IPS-NIHi7 (cell line): Measurements from ENCODE around the gene PIPOX.
"Not testable (repeated sequence)": the region's sequence is repeated elsewhere in the genome, so short reads cannot be mapped to it uniquely, and the experiment has no call there.

Source experiments
- DNase-seq: peaks from one replicate; pipeline ENCODE4 v3.0.0; 2012; ENCODE audit warnings: mixed read lengths; ENCODE audit errors: extremely low spot score

The PIPOX gene

DNA sequence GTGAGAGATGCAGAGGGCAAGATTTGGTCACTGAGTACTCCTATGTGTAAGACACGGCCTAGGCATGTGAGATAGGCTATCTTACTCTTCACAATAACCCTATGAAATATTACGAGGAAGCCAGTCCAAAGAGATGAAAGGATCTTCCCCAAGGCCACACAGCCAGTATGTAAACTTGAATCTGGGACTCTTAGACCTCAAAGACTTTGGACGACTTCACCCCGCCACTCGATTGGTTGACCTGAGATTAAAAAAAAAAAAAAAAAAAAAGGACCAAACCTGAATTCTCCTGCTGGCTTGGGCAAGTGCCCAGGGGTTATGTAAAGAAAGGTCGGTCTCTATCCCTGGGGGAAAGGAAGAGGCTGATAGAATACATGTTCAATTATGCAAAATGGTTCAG, 33.1 kb downstream of the PIPOX start:
- no peak for DNase-seq

DNA sequence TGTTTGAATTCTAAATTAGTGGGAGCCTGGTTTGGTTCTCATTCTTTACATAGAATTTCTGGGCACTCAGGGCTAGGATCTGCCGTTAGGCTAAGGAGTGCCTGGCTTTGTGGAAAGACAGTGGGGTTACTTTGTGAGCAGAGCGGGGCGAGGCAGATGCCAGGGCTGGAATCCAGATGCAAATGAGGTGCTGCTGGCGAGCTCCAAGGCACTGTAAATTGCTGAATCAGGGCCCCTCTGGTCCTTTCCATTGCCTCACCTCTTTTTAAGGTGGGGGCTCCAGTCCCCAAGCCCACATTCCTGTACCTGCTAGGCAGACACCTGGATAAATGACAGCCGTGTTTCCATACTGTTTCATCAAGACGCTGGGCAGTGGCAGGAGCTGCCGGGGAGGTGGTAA, 33.8 kb downstream of the PIPOX start:
- no peak for DNase-seq

DNA sequence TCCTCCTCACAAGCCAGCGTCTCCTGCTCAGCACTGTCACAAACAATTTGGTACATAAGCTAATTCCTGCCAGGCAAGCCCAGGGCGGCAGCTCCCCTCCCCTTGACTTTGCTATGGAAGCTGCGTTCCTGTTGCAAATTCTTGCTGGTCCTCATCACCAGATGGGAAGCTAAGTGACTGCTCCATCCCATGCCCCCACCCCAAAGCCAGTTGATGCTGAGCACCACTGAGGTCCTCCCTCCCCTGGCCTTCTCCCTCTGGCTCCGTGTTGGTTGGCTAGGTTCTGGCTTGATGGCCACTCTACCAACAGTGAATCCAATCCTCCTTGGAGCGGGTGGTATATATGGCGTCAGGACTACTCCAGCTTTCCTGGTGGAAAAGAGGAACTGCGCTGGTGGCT, 34.4 kb downstream of the PIPOX start:
- no peak for DNase-seq

DNA sequence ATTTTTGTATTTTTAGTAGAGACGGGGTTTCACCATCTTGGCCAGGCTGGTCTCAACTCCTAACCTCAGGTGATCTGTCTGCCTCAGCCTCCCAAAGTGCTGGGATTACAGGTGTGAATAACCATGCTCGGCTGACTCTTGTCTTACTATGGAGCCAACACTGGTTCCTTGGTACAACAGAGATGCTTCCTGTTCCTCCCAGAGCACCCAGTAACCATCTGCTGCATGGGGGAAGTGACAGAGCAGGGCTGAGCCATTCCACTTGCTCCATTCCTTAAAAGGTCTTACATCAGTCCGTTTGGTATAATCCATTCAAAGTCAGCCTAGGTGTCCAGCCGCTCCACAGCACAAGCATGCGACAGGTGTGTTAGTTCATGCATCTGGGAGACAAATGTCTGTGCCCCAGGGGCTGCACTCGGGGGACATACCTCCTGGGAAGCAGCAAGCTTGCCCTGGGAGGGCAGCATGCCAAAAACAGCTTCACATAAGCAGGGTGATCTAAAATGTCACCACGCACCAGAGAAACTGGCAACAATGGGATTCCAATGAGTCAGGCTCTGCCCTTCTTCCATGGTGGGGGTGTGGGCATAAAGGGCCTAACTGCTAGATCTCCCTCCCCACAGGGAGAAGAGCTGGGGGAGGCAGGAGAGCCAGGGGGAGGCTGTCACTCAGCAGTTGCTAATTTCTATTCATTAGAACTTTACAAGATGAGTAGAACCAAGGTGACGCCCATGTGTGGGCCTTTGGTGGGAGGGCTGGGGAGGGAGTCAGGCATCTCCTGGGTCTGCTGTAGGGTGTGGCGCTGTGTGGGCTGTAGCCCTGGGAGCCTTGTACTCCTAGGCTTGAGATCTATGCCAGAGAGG, 35.5 kb downstream of the PIPOX start:
- no peak for DNase-seq

DNA sequence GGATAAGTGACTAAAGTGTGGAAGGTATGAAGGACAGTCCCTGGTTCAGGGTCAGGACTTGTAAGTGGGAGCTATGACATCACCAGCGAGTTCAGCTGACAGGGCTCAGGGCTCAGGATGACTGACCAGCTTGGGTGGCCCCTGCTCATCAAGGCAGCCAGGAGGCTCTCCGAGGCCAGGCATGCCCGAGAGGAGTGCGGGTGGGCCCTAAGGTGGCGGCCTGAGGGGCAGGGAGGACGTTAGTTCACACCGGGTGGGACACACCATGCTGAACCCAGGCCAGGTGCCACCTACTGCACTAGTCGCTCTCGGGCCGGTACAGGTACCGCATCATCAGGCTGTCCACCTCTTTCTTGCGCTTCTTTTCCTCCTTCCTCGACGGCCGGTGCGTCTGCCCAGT, 36.5 kb downstream of the PIPOX start:
- DNase-seq, result no peak

DNA sequence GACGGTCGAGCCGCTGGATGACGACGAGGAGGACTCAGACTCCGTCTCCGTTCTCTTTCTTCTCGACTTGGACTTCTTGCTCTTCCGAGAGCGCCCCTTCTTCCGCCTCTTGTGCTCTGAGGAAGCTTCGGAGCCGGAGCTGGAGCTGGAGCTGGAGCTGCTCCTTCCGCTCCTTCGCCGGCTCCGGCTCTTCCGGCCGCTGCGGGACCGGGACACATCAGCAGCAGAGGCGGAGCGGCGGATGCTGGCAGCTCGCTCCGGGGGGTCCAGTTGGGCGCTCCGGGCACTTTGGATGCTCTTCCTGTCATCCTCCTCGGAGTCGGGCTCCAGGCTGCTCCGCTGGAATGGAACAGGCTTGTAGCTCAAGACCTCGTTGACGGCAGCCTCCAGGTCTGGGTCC, 36.9 kb downstream of the PIPOX start:
- DNase-seq, result no peak

DNA sequence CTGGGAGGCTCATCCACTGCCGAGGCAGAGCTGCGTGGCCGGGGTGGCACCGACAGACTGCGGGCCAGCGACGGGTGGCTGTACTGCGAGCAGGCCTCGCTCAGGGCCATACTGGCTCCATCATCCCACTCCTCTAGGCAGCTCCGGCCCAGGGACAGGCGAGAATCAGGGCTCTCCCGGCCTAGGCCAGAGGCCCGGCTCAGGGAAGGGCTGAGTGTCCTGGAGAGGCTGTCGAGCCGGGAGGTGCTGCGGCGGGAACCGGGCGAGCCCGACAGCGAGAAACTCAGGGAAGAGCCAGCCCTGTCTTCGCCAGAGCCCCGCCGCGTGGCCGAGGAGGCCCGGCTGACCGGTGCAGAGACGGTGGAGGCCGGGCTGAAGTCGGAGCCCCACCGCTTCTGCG, 37.4 kb downstream of the PIPOX start:
- DNase-seq, result no peak

DNA sequence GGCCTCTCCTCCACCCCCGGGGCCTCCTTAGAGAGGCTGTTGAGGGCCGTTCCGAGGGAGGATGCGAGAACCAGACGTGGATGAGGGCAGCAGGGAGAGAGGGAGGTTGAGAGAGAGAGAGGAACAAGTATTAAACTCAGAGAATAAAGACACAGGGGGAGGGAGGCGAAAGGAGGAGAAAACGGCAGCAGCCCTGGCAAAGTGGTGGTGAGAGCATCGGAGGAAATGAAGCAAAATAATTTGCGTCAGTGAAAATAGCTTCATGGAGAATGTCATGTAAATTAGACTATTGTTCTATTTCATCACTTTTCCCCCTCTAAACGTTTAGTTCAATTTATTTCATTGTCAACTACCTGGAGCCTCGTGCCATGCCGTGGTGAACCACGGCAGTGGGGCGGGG, 38.0 kb downstream of the PIPOX start:
- no peak for DNase-seq

DNA sequence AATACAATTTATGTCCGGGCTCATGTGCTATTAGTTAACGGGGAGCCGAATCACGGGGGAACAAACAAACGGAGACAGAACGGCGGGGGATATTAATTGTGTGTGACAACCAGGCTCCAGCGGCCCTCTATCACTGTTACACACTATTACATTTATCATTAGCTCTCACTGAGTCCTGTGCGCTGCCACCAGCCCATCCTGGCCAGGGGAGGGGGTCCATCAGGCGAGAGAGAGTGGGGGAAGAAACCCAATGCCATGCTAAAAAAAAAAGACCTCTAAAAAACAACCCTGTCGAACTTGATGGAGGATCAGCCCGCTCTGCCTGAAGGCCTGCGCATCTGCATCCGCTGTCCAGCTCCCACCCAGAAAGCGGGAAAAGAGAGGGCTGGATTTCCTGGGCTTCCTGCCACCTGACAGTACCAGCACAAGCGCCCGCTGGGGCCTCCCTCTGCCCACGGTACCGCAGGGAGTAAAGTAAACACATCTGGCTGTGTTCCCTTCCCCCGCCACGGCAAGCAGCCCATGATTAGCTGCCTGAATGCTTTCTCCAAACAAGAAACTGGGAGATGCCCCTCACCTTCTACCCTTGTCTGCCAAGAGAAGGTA, 41.7 kb downstream of the PIPOX start:
- no peak for DNase-seq

DNA sequence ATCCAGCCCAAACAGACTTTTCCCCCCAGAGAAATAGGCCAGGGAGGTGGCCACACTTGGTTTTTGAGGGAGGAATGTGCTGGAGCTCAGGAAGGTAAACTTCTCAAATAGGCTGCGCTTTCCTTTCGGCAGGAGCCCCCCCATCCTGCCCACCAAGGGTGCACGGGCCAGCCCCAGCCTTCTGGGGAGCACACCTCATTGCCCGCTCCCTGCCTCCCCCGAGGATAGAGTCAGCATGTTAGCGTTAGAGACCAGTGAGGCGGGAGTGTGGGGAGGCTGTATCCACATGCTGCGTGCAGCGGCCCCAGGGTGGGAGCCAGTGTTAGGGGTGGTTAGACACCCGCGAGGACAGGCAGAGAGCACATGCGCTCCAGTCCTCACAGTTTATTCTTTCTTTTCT, 42.3 kb downstream of the PIPOX start:
- DNase-seq, result no peak

DNA sequence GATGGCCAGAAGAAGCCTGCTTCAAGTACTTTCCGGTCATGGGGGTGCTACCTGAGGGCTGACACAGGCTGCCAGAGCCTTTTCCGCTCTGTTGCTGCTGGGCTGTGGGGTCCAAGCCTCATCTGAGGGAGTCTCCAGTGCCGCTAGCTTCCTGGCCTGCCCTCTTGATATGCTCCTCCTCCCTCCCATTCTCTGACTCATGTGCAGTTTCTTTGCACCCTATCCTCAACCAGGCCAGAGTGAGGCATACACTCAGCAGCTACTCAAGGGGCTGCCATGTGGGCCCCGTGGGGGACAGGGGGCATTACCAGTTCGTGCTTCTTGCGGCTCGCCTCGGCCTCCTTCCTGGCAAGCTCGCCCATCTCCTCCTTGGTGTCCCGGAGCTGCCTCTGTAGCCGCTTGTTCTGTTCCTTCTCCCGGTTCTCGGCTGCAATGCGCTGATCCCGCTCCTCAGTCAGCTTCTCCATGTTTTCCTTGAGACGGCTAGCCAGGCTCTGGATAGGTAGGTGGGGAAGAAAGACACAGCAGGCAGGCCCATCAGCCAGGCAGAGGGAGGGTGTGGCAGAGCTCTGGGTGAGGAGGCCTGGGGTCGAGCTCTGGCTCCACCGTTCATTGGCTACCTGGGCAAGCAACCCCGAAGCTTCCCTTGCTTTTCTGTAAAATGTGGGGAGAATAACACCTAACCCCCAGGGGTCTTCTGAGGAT, 43.8 kb downstream of the PIPOX start:
- DNase-seq, result peak; percentile 78

DNA sequence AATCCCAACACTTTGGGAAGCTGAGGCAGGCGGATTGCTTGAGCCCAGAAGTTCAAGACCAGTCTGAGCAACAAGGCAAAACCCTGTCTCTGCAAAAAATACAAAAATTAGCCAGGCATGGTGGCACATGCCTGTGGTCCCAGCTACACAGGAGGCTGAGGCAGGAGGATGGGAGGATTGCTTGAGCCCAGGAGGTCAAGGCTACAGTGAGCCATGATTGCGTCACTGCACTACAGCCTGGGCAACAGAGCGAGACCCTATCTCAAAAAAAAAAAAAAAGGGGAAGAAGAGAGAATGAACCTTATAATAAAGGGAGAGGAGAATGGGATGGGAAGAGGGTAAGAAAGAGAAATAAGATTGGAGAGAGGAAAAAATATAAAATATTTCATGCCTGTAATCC, 45.8 kb downstream of the PIPOX start:
- not testable (repeated sequence) for DNase-seq

DNA sequence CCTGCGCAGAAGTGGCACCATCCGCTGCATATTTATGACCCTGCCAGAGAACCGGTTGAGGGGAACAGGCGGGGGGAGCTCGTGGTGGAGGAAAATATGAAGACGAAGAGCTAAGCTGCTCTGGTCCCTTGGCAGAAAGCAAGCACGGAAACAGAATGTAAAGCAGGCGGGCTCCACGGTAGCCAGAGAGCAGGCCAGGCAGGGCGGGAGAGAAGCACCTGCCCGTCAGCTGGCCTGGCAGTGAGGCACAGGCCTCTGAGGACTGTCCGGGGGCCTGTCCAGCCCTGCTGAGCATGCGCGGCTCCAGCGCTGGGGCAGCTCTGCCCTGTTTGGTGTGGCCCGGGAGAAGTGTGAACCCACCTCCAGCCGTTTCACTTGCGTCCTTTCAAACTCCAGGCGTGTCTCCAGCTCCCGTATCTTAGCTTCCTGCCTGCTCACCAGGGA, 46.7 kb downstream of the PIPOX start:
- no peak for DNase-seq

DNA sequence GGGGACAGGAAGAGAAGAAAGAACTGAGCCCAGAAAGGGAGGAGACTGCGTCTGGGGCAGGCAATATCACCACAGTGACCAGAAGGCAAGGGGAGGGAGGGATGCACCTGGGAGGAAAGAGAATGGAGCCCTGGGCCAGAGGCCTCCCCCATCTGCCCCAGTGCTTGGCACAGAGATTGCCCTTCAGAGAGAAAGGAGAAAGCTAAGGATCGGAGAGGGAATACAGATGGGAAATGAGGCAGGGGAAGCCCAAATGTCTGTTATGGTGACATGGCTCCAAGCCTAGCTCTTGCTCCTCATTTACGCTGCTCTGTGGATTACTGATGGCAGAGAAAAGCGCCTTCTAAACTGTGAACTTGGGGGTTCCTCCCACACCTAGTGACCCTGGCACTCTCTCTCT, 47.2 kb downstream of the PIPOX start:
- DNase-seq, result no peak

DNA sequence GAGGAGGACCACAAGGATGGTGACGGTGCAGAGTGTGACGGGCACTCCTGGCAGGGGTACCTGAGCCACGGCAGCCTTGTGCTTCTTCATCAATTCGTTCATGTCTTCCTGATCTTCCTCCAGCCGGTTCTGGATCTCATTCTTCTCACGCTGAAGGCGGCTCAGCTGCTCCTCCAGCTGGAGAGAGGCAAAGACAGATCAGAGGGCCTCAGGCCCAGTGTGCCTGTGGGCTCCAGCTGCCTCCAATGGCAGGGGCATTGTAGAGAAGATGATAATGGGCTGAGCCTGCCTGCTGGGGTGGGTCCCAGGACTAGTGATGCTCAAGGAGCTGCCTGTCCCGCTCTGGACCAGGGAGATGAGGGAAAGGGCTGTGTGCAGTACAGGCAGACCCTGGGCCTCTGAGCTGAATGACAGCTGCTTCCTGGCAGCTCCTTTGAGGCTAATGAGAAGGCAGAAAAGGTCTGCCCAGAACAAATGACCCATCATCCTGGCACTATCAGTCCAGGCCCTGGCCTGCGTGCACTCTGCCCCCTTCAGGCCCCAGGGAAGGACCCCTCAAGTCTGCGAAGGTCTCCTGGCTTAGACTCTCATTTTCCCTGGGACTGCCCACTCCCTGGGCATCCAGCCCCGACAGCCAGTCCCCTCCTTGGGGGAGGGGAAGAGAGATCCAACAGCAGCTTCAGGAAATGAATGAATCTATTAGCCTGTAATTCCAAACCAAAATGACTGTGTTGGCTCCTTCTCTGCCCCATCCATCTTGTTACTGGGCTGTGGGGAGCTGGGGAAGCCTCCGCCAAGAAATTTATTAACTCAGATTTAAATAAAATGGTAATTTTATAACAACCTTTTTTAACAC, 48.0 kb downstream of the PIPOX start:
- no peak for DNase-seq

DNA sequence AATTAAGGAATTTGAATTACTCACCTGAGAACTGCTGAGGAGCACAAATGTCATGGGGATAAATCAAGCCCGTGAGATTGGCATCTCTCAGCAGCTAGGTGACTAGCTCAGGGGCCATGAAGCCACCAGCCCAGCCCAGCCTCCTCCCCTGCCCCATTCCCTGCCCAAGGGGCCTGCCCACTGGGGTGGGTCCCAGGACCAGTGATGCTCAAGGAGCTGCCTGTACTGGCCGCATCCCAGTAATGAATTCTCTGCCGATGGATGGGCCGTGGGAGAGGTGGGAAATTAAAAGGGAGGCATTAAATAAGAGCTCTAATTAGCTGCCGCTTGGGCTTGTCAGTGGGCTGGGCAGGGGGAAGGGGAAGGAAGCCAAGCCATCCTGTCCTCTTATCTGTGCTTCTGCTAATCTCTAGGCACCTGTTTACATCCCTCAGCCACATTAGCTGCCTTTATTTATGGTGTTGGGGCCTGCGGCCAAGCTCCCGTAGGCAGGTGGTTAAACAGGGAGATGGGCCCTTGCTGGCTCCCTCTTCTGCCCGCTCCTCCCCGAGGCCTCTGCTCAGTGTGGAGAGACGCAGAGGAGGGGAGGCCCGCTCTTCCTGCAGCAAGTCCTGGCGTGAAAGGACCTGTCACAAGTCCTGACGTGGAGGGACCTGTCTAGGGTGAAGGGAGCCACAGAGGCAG, 48.8 kb downstream of the PIPOX start:
- no peak for DNase-seq

DNA sequence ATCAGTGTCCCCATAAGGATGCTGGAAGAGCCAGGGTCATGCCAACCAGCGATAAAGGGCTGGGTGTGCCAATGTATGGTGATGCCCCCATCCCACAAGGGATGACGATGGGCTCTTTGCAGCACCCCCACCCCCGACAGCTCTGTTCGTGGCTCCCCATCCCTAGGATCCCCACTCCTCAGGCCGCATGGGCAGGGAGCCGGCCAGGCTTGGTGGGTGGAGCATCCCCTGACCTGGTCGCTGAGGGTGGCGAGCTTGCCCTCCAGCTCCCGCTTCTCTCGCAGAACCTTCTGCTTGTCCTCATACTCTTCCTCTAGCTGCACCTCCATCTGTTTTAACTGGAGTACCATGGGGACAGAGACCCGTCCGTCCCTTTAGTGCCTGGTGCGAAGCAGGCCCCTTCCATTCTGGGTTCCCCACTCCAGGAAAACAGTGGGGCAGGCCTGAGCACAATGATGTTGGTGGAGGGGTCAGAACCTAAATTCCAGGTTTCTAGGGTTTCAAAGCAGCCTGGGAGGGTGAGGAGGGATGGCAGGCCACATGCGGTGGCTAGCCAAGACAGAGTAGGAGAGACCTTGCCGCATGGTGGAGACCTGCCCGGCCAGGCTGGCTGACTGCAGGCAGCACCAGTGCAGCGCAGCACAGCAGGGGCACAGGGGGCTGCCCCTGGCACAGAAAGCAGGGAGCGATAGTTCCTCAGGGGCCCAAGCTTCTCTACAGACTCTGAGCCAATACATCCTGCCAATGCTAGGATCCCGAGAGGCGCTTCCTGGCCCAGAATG, 50.3 kb downstream of the PIPOX start:
- no peak for DNase-seq

DNA sequence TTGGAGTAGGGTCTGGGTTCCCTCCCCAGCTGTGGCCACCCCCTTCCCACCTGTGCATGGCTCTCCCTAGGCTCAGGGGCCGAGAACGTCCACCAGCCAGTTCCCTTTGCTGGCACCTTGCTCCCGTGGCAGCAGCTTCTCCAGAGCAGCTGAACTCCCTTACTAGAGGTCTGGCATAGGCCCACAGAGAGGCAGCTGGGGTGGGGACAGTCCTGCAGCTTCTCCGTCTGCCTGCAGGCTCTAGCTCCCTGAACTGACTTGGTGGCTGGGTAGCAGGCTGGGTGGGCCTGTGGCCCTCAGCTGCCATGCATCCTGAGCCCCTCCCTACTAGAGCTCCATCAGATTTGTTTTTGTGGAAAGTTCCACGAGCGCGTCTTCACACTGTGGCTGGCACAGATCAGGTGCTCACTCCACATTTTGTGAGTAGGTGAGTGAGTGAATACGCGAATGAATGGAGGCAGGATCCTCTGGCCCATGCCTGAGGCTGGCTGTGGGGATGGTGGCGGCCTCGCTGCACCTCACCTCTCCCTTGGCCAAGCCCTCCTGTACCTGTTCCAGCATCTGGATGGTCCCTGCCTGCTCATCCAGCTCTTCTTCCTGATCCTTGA, 51.3 kb downstream of the PIPOX start:
- no peak for DNase-seq

DNA sequence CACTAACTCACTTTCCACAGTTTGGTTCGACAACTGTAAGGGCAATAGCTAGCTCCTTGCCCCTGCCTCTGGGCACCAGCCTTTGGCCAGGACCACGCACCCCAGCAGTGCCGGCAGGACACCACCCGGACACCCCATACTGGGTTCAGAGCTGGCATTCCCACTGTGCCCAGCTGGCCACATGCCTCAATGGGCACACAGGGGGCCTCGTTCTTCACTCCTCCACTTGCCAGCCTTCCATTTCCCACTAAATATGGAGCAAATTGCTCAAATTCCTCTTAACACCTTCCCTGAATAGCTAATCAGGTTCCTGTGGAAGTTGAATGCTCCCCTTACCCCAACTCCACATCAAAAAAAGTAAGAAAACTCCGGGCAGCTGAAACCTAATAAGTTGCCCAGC, 52.5 kb downstream of the PIPOX start:
- DNase-seq, result no peak

DNA sequence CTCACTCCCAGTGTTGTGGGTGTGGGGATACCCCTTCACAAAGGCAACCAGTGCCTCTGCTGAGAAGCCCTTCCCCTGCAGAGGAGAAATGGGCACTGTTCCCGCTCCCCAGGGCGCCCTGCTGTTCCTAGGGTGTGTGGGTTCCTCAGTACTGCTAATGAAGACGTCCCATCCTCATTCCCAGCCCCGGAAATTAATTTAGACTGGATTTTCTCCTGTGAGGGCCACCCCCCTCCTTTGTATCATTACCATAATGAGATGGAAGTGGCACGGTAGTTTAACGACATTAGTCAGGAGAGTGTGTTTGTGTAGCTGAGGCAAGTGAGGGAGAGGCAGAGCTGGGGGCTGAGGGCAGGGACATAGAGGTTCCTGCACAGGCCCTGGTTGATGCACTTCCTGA, 53.2 kb downstream of the PIPOX start:
- no peak for DNase-seq
